Natural killer cell (primary cell): ENCODE measurements around the gene PCDHB8. TPM values are rescaled to one million over a fixed set of nuclear protein-coding genes. Genes with fewer than 3 reads are reported as not detected.
"Not testable (repeated sequence)": the region's sequence is repeated elsewhere in the genome, so short reads cannot be mapped to it uniquely, and the experiment has no call there.

ENCODE experiments used
- ATAC-seq, 3 donors: fragments of 150-1000 bp in 2 of 3; fragments of 200-7000 bp in 1 of 3; cut with Tn5 transposase; 1 replicate in 1 of 3; 2 replicates in 2 of 3; pipeline ENCODE4 v1.10.0; 2021; ENCODE audit warnings: mild to moderate bottlenecking in 2 of 3, moderate library complexity in 2 of 3
- DNase-seq, 2 donors: peaks; one replicate each; pipeline versions ENCODE4 v3.0.0 to v3.0.0-alpha.2; 2013 to 2021; ENCODE audit warnings: mixed read lengths in 1 of 2
- H3K27ac ChIP-seq: one replicate; pipeline ENCODE4 v1.5.1; 2013; ENCODE audit warnings: mild to moderate bottlenecking, low read length
- H3K27me3 ChIP-seq: one replicate; pipeline ENCODE4 v1.6.1; 2013; ENCODE audit warnings: low read length; ENCODE audit not compliant: control insufficient read depth, insufficient read depth
- H3K36me3 ChIP-seq: one replicate; pipeline ENCODE4 v1.6.1; 2013; ENCODE audit warnings: low read length; ENCODE audit not compliant: control insufficient read depth, insufficient read depth
- H3K4me1 ChIP-seq: one replicate; pipeline ENCODE4 v1.6.1; 2013; ENCODE audit warnings: low read length; ENCODE audit not compliant: control insufficient read depth, insufficient read depth
- H3K4me3 ChIP-seq: one replicate; pipeline ENCODE4 v1.5.1; 2013; ENCODE audit warnings: low read length
- H3K9me3 ChIP-seq: one replicate; pipeline ENCODE4 v1.6.1; 2013; ENCODE audit warnings: low read length; ENCODE audit not compliant: control insufficient read depth, insufficient read depth
- H3K27ac Mint-ChIP-seq, 2 donors: one replicate each; pipeline ENCODE4 v1.8.0; 2022; ENCODE audit warnings: mild to moderate bottlenecking in 2 of 2, mixed read lengths in 2 of 2, moderate library complexity in 1 of 2
- H3K27me3 Mint-ChIP-seq, 2 donors: one replicate each; pipeline ENCODE4 v1.8.0; 2022; ENCODE audit warnings: low read depth in 2 of 2, mixed read lengths in 2 of 2
- H3K36me3 Mint-ChIP-seq: one replicate; pipeline ENCODE4 v1.8.0; 2022; ENCODE audit warnings: mixed read lengths
- H3K4me1 Mint-ChIP-seq, 2 donors: one replicate each; pipeline ENCODE4 v1.8.0; 2022; ENCODE audit warnings: mixed read lengths in 2 of 2
- H3K4me3 Mint-ChIP-seq: one replicate; pipeline ENCODE4 v1.8.0; 2022; ENCODE audit warnings: mild to moderate bottlenecking, moderate library complexity, mixed read lengths
- H3K9me3 Mint-ChIP-seq, 2 donors: one replicate each; pipeline ENCODE4 v1.8.0; 2022; ENCODE audit warnings: mixed read lengths in 2 of 2
- CTCF ChIP-seq: fragments of 200-600 bp; IDR thresholded peaks from one replicate; pipeline ENCODE4 v1.8.0; 2022; ENCODE audit warnings: antibody characterized with exemption
- WGBS: methylation state at CpG from one replicate; pipeline ENCODE4 v1.1.7; 2013; ENCODE audit warnings: missing lambda C conversion rate; ENCODE audit not compliant: insufficient coverage; 5-methylcytosine and 5-hydroxymethylcytosine counted together
- intact Hi-C: fragments of 100-400 bp; cut with micrococcal nuclease; formaldehyde crosslinking; loops from one replicate; pipeline ENCODE4 v1.14.2; 2022
- total RNA-seq, 4 donors: library from RNA; stranded (reverse); fragments of 120-200 nt in 1 of 4; gene quantifications; one replicate each; pipeline versions ENCODE4 v1.2.3 to v1.2.4, GENCODE V29; 2013 to 2022

Gene PCDHB8
- total RNA-seq, 3 donors from 2014 or later (not counting 1 experiment from before 2014, with no cell fraction given): not detected

GRCh38 chr5:141175933-141176332 lies 1.7 kb upstream of the PCDHB8 start:
- Histone ChIP-seq H3K4me1 (no peaks in the 10 kb centered on the region), H3K27ac (no peak overlapping the region), H3K9me3 (peaks cover 6% of the 10 kb centered on the region), H3K27me3 (no peaks in the 10 kb centered on the region), H3K36me3 (no peaks in the 10 kb centered on the region), H3K4me3 (no peak overlapping the region)
- Mint-ChIP-seq H3K36me3 (no peaks in the 10 kb centered on the region), H3K9me3 (peaks cover 0 to 4% of the 10 kb centered on the region in 2 donors), H3K27me3 (peaks cover 0 to 10% of the 10 kb centered on the region in 2 donors), H3K4me1 (no peaks in the 10 kb centered on the region), H3K27ac (no peak overlapping the region), H3K4me3 (no peak overlapping the region)
- no peak for TF ChIP-seq CTCF
- intact Hi-C loops: no loop called here
- 50% methylated on average over 1 of the region's 1 CpG for WGBS
- ATAC-seq (no peak), DNase-seq (no peak)

GRCh38 chr5:141179371-141179770 lies 1.8 kb downstream of the PCDHB8 start:
- H3K36me3 ChIP-seq, ATAC-seq: not testable (repeated sequence)

GRCh38 chr5:141179876-141180275 lies 2.3 kb downstream of the PCDHB8 start:
- H3K4me3 ChIP-seq, H3K4me1 ChIP-seq, H3K9me3 ChIP-seq, H3K36me3 ChIP-seq, intact Hi-C loops, H3K4me1 Mint-ChIP-seq, DNase-seq, H3K27ac Mint-ChIP-seq, H3K4me3 Mint-ChIP-seq, H3K9me3 Mint-ChIP-seq, H3K27ac ChIP-seq, H3K27me3 ChIP-seq, ATAC-seq: not testable (repeated sequence)
- peaks cover 19% of the 10 kb centered on the region in 2 donors for H3K27me3 Mint-ChIP-seq
- H3K36me3 Mint-ChIP-seq: peaks cover 11% of the 10 kb centered on the region
- 42% methylated on average over 20 of the region's 32 CpGs for WGBS

More at GRCh38 chr5:141179371-141179770, 1.8 kb downstream of the PCDHB8 start:
- H3K27me3 Mint-ChIP-seq: peaks cover 14 to 15% of the 10 kb centered on the region in 2 donors
- H3K9me3 Mint-ChIP-seq, DNase-seq, H3K27me3 ChIP-seq, H3K9me3 ChIP-seq, H3K36me3 Mint-ChIP-seq, H3K4me1 Mint-ChIP-seq, H3K27ac Mint-ChIP-seq, H3K4me3 Mint-ChIP-seq, H3K27ac ChIP-seq, H3K4me3 ChIP-seq, intact Hi-C loops, H3K4me1 ChIP-seq: not testable (repeated sequence)
- 44% methylated on average over 23 of the region's 39 CpGs for WGBS

GRCh38 chr5:141180313-141180712 lies 2.7 kb downstream of the PCDHB8 start:
- H3K9me3 ChIP-seq: no peaks in the 10 kb centered on the region
- Mint-ChIP-seq H3K36me3 (peaks cover 16% of the 10 kb centered on the region), H3K27me3 (peaks cover 23% of the 10 kb centered on the region in 2 donors), H3K4me1 (no peaks in the 10 kb centered on the region), H3K4me3 (no peak overlapping the region), H3K27ac (no peak overlapping the region), H3K9me3 (peaks cover 0 to 2% of the 10 kb centered on the region in 2 donors)
- TF ChIP-seq CTCF: no peak
- no peaks in the 10 kb centered on the region for H3K27me3 ChIP-seq
- no peaks in the 10 kb centered on the region for H3K36me3 ChIP-seq
- 44% methylated on average over 1 of the region's 1 CpG for WGBS
- ATAC-seq (no peak), DNase-seq (no peak)
- no peak overlapping the region for H3K27ac ChIP-seq
- H3K4me3 ChIP-seq: no peak overlapping the region
- intact Hi-C loops: no loop called here
- no peaks in the 10 kb centered on the region for H3K4me1 ChIP-seq
